ENCODE data around the gene THRB.

The THRB gene

DNA sequence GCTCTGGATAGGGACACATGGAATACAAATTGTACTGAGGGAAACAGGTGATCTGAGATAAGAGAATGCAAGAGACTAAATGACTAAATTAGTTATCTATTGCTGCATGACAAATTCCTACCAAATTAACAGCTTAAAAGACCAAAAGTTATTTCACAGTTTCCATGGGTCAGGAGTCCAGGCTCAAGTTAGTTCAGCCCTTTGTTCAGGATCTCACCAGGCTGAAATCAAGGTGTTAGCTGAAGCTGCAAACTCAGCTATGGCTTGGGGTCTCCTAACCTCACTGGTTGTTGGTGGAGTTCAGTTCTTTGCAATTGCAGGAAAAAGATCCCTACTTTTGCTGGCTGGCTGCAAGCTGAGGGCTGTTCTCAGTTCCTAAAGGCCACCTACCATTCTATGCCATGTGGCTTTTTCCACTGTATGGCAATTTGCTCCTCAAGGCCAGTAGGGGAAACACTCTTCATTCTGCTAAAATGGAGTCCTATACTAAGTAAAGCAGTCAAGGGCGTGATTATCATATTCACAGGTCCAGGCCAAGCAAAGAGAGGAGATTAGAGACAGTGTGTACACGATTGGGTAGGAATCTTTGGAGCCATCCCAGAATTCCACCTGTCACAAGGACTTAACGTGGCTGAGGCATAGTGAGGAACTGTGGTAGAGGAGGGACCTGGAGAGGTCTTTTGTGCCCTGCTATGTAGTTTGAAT is 53.7 kb downstream of the THRB start:
- Histone ChIP-seq H3K36me3 (no peaks in the 10 kb centered on the region), H3K4me3 (ENCODE audit: low read depth, low read length) (no peak overlapping the region), H3K27me3 (no peaks in the 10 kb centered on the region), H3K4me1 (no peaks in the 10 kb centered on the region), H3K9me3 (no peaks in the 10 kb centered on the region)
- no peak for TF ChIP-seq CTCF (IDR thresholded peaks at IDR 0.05; ENCODE audit: low read depth, low read length)
- DNase-seq: no peak

DNA sequence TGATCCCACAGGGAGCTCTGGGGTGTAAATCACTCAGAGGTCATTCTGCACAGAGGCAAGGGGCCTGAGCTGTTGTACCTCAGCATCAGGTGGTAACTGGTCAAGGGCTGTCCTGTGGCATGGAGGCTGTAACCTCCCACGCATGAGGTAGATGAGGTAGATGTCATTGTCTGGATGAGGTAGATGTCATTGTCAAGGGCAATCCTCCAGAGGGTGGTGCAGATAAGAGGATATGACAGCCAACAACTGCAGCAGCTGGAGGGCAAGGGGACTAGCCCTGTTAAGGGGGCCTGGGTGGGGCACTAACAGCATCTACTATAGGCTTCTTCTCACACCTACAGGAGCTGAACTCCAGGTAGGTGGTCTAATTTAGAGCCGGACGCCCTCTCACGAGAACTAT is 55.6 kb downstream of the THRB start:
- no peaks in the 10 kb centered on the region for H3K36me3 ChIP-seq
- H3K27me3 ChIP-seq: no peaks in the 10 kb centered on the region
- no peak for TF ChIP-seq CTCF (IDR thresholded peaks at IDR 0.05; ENCODE audit: low read depth, low read length)
- no peak for DNase-seq
- H3K4me3 ChIP-seq (ENCODE audit: low read depth, low read length): no peak overlapping the region
- H3K9me3 ChIP-seq: no peaks in the 10 kb centered on the region
- H3K4me1 ChIP-seq: no peaks in the 10 kb centered on the region

- Histone ChIP-seq H3K4me1 (no peaks in the 10 kb centered on the region), H3K4me3 (ENCODE audit: low read depth, low read length) (no peak overlapping the region), H3K9me3 (no peaks in the 10 kb centered on the region), H3K27me3 (no peaks in the 10 kb centered on the region), H3K36me3 (no peaks in the 10 kb centered on the region)
- no peak for TF ChIP-seq CTCF (IDR thresholded peaks at IDR 0.05; ENCODE audit: low read depth, low read length)
- no peak for DNase-seq
These were observed 57.3 kb downstream of the THRB start for GRCh38 chr3:24437326-24437725.

- TF ChIP-seq CTCF (IDR thresholded peaks at IDR 0.05; ENCODE audit: low read depth, low read length): no peak
These were observed 59.1 kb downstream of the THRB start for GRCh38 chr3:24435584-24435983.

DNA sequence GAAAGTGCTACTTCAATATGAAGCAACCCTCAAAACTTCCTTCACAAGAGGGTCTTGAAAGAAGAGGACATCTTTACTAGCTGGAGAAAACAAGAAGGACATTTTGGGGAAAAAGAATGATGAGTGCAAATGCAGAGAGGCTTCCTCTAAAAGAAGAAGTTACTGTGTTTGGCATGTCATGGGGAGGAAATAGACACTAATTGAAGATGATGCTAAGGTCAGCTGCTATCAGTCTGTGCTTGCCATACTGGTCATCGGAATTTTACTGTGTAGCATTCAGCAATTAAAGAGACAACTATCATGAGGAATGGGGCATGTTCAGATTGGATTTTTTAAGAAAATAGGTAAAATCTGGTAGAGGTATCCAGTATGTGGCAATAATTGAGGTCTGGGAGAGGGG is 60.0 kb downstream of the THRB start:
- no peaks in the 10 kb centered on the region for H3K36me3 ChIP-seq

More at GRCh38 chr3:24435584-24435983, 59.1 kb downstream of the THRB start:
- Histone ChIP-seq H3K4me3 (ENCODE audit: low read depth, low read length) (no peak overlapping the region), H3K9me3 (no peaks in the 10 kb centered on the region), H3K36me3 (no peaks in the 10 kb centered on the region), H3K4me1 (no peaks in the 10 kb centered on the region), H3K27me3 (no peaks in the 10 kb centered on the region)
- no peak for DNase-seq

More for the DNA sequence above, 60.0 kb downstream of the THRB start:
- DNase-seq: no peak
- Histone ChIP-seq H3K4me3 (ENCODE audit: low read depth, low read length) (no peak overlapping the region), H3K4me1 (no peaks in the 10 kb centered on the region), H3K27me3 (no peaks in the 10 kb centered on the region), H3K9me3 (no peaks in the 10 kb centered on the region)
- TF ChIP-seq CTCF (IDR thresholded peaks at IDR 0.05; ENCODE audit: low read depth, low read length): no peak

Data from BE2C (cell line).